DMS79 treated with DMSO at 0.1 percent for 48 hours (cell line): Measurements from ENCODE around the gene USF2.

Experiments
- DNase-seq: peaks from one replicate; lab custom pipeline; 2025; lab: John Stamatoyannopoulos, UW

Gene USF2

DNA sequence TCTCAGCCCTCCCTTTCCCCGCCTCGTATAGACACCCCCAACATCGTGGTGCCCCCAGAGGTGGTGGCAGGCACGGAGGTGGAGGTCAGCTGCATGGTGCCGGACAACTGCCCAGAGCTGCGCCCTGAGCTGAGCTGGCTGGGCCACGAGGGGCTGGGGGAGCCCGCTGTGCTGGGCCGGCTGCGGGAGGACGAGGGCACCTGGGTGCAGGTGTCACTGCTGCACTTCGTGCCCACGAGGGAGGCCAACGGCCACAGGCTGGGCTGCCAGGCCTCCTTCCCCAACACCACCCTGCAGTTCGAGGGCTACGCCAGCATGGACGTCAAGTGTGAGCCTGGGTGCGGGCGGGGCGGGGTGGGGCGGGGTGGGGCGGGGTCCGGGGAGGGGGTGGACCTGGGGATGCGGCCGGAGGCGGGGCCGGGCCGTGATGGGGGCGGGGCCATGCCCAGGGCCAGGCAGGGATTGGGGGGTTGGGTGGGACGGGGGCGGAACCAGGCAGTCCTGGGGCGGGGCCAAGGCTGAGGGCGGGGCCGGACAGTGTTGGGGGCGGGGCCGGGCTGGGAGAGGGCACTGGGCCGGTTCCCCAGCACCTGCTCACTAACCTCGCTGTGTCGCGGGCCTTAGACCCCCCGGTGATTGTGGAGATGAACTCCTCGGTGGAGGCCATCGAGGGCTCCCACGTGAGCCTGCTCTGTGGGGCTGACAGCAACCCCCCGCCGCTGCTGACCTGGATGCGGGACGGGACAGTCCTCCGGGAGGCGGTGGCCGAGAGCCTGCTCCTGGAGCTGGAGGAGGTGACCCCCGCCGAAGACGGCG lies 31.0 kb downstream of the USF2 start:
- DNase-seq = no peak

- DNase-seq = no peak
Observed at GRCh38 chr19:35300339-35300649, 31.5 kb downstream of the USF2 start.

DNA sequence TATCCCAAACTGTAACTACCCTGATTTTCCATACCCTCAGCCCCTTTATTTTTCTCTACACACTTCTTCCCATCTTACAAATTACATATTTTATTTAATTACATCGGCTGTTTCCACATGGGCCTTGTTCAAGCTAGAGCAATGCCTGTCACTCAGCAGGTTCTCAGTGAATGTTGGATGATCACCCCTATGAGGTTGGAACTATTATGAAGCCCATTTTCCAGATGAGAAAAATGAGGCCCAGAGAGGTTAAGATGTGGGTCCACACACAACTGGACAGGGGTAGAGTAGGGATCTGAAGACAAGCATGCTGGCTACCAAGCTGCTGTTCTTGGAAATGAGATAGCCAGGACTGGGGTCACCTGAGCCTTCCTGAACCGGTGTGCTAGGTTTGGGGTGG lies 33.2 kb downstream of the USF2 start:
- no peak for DNase-seq

DNA sequence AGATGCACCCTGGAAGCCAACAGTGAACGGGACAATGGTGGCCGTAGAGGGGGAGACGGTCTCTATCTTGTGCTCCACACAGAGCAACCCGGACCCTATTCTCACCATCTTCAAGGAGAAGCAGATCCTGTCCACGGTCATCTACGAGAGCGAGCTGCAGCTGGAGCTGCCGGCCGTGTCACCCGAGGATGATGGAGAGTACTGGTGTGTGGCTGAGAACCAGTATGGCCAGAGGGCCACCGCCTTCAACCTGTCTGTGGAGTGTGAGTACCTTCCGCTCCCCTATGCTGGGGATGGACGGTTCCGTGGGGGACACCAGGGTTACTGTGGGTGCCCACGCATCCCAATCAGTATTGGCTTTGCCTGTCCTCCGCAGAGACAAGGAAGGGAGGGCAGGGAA lies 33.7 kb downstream of the USF2 start:
- DNase-seq = no peak

GRCh38 chr19:35303357-35303915 lies 34.7 kb downstream of the USF2 start:
- no peak for DNase-seq

DNA sequence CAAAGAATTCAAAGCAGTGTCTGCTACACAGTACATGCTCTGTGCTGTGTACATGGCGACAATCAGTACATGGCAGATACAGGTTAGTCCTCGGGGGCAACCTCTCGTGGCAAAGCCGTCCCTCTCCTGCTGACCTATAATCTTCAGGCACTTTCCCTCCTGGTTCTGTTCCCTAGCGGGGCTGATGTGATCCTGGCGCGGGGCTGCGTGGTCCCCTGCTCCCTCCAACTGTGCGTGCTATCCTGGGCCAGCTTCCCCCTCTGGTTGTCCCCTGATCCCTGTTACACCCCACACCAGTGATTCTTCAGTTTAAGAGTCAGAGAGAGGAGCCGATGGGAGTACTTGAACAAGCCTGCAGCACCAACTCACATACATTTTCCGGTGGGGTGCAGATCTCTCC lies 35.3 kb downstream of the USF2 start:
- DNase-seq = no peak

GRCh38 chr19:35305181-35305580 lies 36.4 kb downstream of the USF2 start:
- no peak for DNase-seq

DNA sequence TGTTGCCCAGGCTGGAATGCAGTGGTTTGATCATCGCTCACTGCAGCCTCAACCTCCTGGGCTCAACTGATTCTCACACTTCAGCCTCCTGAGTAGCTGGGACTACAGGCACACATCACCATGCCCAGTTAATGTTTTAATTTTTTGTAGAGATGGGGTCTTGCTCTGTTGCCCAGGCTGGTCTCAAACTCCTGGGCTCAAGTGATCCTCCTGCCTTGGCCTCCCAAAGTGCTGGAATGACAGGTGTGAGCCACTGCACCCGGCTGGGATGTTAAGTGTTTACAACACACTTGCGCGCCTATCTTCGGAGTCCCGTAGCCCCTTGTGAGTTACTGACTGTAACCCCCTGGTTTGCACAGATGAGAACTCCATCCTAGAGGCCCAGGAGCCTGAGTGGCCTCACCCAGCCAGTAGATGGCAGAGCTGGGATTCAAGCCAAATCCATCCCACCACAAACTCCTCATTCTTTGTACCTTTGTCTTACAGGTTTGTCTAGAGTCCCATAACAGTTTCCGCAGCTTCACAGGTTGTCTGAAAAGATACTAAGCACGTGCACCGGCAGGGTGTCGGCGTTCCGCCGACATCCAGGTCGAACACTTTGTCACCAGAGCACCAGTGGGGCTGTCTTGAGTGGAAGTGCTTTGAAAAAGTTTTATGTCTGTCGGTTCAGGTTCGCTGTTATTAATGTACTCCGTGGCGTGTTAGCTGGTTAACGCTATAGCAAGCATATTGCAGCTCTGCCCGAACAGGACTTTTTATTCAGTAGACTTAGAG lies 37.9 kb downstream of the USF2 start:
- DNase-seq = peak; percentile 16

DNA sequence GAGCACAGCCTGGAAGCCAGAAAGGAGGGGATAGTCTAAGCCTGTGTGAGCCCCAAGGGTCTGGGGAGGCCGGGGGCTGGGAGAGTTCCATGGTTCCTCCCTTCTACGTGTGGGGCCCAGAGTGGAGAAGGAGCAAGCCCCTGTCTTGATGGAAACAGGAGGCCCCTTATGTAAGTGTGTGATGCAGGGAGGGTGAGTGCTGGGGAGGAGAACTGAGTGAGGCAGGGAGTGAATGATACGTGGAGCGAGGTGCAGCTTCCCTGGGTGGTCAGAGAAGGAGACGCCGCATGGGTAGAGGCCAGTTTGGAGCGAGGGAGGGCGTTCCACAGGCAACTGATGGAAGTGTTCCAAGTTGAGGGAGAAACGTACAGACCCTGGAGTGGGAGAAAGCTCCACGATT lies 39.2 kb downstream of the USF2 start:
- no peak for DNase-seq

DNA sequence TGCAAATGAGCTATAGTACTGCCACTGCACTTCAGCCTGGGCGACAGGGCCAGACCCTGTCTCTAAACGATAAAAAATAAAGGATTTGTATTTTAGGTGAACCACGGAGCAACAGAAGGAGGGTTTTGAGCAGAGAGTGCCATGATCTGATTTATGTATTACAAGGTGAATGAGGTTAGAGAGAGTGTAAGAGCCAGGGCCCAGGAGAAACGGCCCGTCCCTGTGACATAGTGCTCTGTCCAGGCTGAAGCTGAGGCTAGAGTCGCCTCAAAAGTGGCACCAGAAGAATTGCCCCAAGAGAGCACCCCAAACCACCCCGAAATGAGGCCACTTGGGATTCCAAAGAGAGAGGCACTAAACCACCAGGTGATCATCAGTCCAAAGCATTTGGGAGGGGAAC lies 40.1 kb downstream of the USF2 start:
- DNase-seq = no peak

DNA sequence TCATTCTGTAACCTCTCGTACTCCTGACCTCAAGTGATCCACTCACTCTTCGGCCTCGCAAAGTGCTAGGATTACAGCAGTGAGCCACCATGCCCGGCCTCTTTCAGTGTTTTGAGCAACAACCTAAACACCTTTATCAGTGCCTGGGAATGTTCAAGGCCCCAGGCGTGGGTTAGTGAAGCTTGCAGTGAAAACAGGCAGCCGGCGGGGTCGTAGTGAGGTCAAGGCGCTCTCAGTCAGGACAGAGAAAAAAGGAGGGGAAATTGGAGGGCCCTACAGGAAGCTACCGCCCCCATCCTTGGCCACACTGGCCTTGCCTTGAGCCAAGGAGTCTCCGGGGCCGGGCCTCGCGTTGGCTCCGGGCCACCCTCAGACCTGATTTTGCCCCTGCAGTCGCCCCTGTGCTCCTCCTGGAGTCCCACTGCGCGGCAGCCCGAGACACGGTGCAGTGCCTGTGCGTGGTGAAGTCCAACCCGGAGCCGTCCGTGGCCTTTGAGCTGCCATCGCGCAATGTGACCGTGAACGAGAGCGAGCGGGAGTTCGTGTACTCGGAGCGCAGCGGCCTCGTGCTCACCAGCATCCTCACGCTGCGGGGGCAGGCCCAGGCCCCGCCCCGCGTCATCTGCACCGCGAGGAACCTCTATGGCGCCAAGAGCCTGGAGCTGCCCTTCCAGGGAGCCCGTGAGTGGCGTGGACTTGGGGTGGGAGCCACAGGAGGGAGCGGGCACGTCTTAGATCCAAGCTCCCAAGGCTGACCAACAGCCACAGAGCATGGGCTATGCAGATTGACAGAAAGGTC lies 40.9 kb downstream of the USF2 start:
- no peak for DNase-seq

- DNase-seq = no peak
Observed at GRCh38 chr19:35310331-35310730, 41.6 kb downstream of the USF2 start.

- no peak for DNase-seq
Observed at GRCh38 chr19:35310811-35311465, 42.2 kb downstream of the USF2 start.

DNA sequence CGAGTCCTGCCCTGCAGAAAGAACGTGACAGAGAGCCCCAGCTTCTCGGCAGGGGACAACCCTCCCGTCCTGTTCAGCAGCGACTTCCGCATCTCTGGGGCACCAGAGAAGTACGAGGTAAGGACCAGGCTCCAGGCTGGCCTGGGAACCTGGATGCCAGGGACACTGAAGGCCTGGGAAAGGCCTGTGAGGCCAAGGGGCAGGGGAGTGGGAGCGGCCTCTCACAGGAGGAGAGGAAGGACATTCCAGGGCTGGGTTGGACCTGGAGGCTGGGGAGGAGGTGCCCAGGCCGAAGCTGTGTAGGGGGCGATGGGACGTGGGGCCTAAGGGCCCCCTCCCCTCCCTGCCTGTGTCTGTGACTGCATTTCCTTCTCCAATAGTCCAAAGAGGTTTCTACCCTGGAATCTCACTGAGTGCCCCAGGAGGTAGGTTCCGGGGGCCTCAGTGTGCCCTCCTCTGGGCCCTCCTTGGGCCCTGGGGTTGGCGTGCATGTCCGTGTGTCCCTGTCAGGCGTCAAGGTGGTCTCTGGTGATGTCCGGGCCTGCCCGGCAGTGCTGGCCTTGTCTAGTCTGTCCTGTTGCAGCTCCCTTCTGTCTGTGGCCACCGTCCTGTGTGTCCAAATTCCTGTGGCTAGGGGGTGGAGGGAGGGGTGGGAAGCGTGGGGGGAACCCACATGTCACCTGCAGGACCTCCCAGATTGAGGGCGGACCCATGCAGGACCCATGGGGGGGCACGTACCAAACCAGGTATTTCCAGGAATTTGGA lies 43.3 kb downstream of the USF2 start:
- no peak for DNase-seq

DNA sequence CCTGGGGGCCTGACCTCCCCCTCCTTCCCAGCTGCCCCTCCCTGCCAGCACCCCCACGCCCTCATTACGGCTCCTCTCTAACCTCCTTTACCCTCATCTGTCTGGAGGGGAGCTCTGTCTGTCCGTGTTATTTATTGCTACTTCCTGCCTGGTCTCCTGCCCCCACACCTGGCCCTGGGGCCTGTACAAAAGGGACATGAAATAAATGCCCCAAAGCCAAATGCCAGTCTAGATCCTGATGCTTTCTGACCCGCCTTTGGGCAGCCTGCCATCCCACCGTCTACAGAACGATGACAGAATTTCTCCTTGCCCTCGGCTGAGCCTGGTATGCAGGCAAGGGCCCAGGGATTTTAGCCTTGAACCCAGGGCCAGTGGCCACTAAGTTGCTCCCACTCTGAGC lies 44.8 kb downstream of the USF2 start:
- no peak for DNase-seq

GRCh38 chr19:35314031-35314430 lies 45.3 kb downstream of the USF2 start:
- DNase-seq = no peak

GRCh38 chr19:35314858-35315470 lies 46.2 kb downstream of the USF2 start:
- DNase-seq = no peak

DNA sequence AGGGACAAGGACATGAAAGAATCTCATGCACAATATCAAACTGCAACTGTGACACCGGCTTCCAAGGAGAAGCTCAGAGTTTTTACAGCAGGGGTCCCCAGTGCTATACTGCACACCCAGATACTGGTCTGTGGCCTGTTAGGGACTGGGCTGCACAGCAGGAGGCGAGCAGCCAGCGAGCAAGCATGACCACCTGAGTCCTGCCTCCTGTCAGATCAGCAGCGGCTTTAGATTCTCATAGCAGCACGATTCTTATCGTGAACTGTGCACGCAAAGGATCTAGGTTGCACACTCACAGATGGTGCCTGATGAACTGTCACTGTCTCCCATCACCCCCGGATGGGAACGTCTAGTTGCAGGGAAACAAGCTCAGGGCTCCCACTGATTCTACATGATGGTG lies 47.1 kb downstream of the USF2 start:
- DNase-seq = no peak

- DNase-seq = peak; percentile 68
Observed at GRCh38 chr19:35316560-35316959, 47.8 kb downstream of the USF2 start.

DNA sequence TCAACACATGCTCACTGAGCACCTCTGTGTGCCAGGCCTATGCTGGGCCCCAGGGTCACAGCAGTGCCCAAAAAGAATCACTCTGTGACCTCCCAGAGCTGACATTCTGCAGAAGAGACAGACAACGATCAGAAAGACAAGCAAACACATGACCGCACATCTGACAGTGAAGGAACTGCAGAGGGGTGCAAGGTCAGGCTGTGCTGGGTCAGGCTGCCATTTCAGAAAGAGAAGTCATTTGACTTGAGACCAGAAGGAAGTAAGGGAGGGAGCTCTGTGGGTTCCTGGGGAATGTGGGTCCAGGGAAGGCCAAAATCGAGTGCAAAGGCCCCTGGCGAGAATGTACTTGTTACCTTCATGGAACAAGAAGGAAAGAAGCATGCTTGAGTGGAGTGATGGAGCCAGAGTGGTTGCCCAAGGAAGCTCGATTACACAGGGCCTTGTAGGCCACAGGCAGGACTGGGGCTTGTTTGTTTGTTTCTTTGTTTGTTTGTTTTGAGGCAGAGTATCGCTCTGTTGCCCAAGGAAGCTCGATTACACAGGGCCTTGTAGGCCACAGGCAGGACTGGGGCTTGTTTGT lies 48.8 kb downstream of the USF2 start:
- peak; percentile 3 for DNase-seq
